ENCODE data around the gene STXBP2.

The STXBP2 gene

DNA sequence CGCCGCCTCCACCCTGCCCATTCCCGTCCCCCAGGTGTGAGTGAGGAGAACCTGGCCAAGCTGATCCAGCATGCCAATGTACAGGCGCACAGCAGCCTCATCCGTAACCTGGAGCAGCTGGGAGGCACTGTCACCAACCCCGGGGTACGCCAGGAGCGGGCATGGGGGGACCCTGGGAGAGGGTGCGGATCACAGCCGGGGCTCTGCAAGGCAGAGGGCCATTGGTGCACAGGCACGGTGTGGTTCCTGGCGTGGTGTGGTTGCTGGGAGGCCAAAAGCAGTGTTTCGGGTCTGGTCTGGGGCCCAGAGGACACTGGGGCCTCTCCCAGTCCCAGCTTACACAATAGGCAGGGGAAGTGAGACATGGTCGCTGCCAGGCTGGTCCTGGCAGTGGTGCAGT is 8.3 kb downstream of the STXBP2 start:
- TF ChIP-seq TAF1 (IDR thresholded peaks at IDR 0.05; ENCODE audit: low read depth) (no peak), YY1 (IDR thresholded peaks at IDR 0.05; ENCODE audit: low read depth) (no peak), CREB1 (IDR thresholded peaks at IDR 0.05; ENCODE audit: low read depth) (no peak), RAD21 (IDR thresholded peaks at IDR 0.05; ENCODE audit: low read depth) (no peak), FOXM1 (IDR thresholded peaks at IDR 0.05; ENCODE audit: borderline replicate concordance, low read depth) (no peak), REST (IDR thresholded peaks at IDR 0.05; ENCODE audit: low read depth) (no peak), CEBPB (IDR thresholded peaks at IDR 0.05) (no peak), USF1 (IDR thresholded peaks at IDR 0.05) (no peak), EGR1 (IDR thresholded peaks at IDR 0.05) (no peak), TEAD4 (IDR thresholded peaks at IDR 0.05) (no peak), NFIC (IDR thresholded peaks at IDR 0.05) (no peak), EP300 (IDR thresholded peaks at IDR 0.05; ENCODE audit: borderline replicate concordance) (no peak), ZBTB7A (IDR thresholded peaks at IDR 0.05; ENCODE audit: low read depth) (no peak)
- TF ChIP-seq, protein P1, sequence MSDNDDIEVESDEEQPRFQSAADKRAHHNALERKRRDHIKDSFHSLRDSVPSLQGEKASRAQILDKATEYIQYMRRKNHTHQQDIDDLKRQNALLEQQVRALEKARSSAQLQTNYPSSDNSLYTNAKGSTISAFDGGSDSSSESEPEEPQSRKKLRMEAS (IDR thresholded peaks at IDR 0.05) = no peak

- no peak for TF ChIP-seq ZBTB7A (IDR thresholded peaks at IDR 0.05; ENCODE audit: low read depth)
Observed at GRCh38 chr19:7645656-7646425, 8.9 kb downstream of the STXBP2 start.

DNA sequence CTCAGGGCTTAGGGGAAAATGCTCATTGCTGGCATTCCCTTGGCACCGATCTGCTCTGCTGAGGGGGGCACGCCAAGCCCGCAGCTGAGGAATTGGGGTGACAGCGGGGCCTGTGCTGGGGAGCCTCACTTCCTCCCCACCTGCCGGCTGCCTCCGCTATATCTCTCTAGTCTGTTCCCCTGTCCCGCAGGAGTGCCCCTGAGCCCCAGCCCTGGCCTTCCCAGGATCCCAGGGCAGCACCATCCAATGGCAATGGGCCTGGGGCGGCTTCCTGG is 9.5 kb downstream of the STXBP2 start:
- TF ChIP-seq EGR1 (IDR thresholded peaks at IDR 0.05) (no peak), RAD21 (IDR thresholded peaks at IDR 0.05; ENCODE audit: low read depth) (no peak)

DNA sequence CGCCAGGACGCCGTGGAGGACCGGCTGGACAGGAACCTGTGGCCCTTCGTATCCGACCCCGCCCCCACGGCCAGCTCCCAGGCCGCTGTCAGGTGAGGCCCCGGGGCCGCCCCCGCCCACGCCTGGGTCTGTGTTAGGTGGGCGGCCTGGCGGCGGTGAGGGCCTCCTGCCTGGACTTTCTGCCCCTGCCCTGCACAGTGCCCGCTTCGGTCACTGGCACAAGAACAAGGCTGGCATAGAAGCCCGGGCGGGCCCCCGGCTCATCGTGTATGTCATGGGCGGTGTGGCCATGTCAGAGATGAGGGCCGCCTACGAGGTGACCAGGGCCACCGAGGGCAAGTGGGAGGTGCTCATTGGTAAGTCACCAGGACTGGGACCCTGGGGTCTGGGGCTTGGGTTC is 10.2 kb downstream of the STXBP2 start:
- TF ChIP-seq EP300 (IDR thresholded peaks at IDR 0.05; ENCODE audit: borderline replicate concordance) (no peak), ZBTB7A (IDR thresholded peaks at IDR 0.05; ENCODE audit: low read depth) (no peak), EGR1 (IDR thresholded peaks at IDR 0.05) (no peak), REST (IDR thresholded peaks at IDR 0.05; ENCODE audit: low read depth) (no peak), RAD21 (IDR thresholded peaks at IDR 0.05; ENCODE audit: low read depth) (no peak), TAF1 (IDR thresholded peaks at IDR 0.05; ENCODE audit: low read depth) (no peak), YY1 (IDR thresholded peaks at IDR 0.05; ENCODE audit: low read depth) (no peak), CEBPB (IDR thresholded peaks at IDR 0.05) (no peak), NFIC (IDR thresholded peaks at IDR 0.05) (no peak), CREB1 (IDR thresholded peaks at IDR 0.05; ENCODE audit: low read depth) (no peak), FOXM1 (IDR thresholded peaks at IDR 0.05; ENCODE audit: borderline replicate concordance, low read depth) (no peak), TCF12 (IDR thresholded peaks at IDR 0.05; ENCODE audit: low read depth) (no peak), USF1 (IDR thresholded peaks at IDR 0.05) (no peak)
- TF ChIP-seq, protein P1 (IDR thresholded peaks at IDR 0.05) = no peak

GRCh38 chr19:7648265-7649014 is 11.5 kb downstream of the STXBP2 start:
- TF ChIP-seq ZBTB7A (IDR thresholded peaks at IDR 0.05; ENCODE audit: low read depth) (no peak), RAD21 (IDR thresholded peaks at IDR 0.05; ENCODE audit: low read depth) (no peak)
- TF ChIP-seq, protein P1 (IDR thresholded peaks at IDR 0.05) = no peak

- TF ChIP-seq, protein P1 (IDR thresholded peaks at IDR 0.05) = no peak
- TF ChIP-seq EP300 (IDR thresholded peaks at IDR 0.05; ENCODE audit: borderline replicate concordance) (no peak), CEBPB (IDR thresholded peaks at IDR 0.05) (no peak), ZBTB7A (IDR thresholded peaks at IDR 0.05; ENCODE audit: low read depth) (no peak), EGR1 (IDR thresholded peaks at IDR 0.05) (no peak), TCF12 (IDR thresholded peaks at IDR 0.05; ENCODE audit: low read depth) (no peak), NFIC (IDR thresholded peaks at IDR 0.05) (no peak), CREB1 (IDR thresholded peaks at IDR 0.05; ENCODE audit: low read depth) (no peak), USF1 (IDR thresholded peaks at IDR 0.05) (no peak), FOXM1 (IDR thresholded peaks at IDR 0.05; ENCODE audit: borderline replicate concordance, low read depth) (no peak), REST (IDR thresholded peaks at IDR 0.05; ENCODE audit: low read depth) (no peak), RAD21 (IDR thresholded peaks at IDR 0.05; ENCODE audit: low read depth) (no peak), TAF1 (IDR thresholded peaks at IDR 0.05; ENCODE audit: low read depth) (no peak), TEAD4 (IDR thresholded peaks at IDR 0.05) (no peak)
Observed at GRCh38 chr19:7650148-7650547, 13.2 kb downstream of the STXBP2 start.
